ENCODE data around the gene ELL. TPM values are rescaled to one million over a fixed set of nuclear protein-coding genes. Genes with fewer than 3 reads are reported as not detected.

Gene ELL
- total RNA-seq, 1 experiment from 2014 or later = 21.0 TPM

- Histone ChIP-seq H3K27ac (ENCODE audit: low read length) (no peak overlapping the region), H3K9ac (ENCODE audit: low read length) (no peak overlapping the region), H3K9me3 (ENCODE audit: low read length) (no peaks in the 10 kb centered on the region), H3F3A (ENCODE audit: low read length, unreplicated experiment) (no peaks in the 10 kb centered on the region), H3K9me2 (replicated peaks; ENCODE audit: low read length) (no peaks in the 10 kb centered on the region), H2AFZ (ENCODE audit: low read length) (no peak overlapping the region), H3K4me2 (ENCODE audit: low read length) (no peak overlapping the region), H3K4me3 (ENCODE audit: low read length) (no peak overlapping the region), H3K27me3 (ENCODE audit: low read length) (no peaks in the 10 kb centered on the region), H3K4me1 (ENCODE audit: insufficient read depth, low read length) (no peaks in the 10 kb centered on the region), H3K36me3 (ENCODE audit: low read depth, low read length) (no peaks in the 10 kb centered on the region), H3K79me2 (ENCODE audit: low read length) (no peaks in the 10 kb centered on the region), H4K20me1 (ENCODE audit: low read length) (no peaks in the 10 kb centered on the region)
- TF ChIP-seq EZH2 (IDR thresholded peaks at IDR 0.05; ENCODE audit: low read length, unreplicated experiment) = no peak
- TF ChIP-seq EZH2phosphoT487 (IDR thresholded peaks at IDR 0.05; ENCODE audit: borderline replicate concordance, low read length) = no peak
- no peak for TF ChIP-seq CTCF (conservative IDR thresholded peaks at IDR 0.05; ENCODE audit: low read depth, low read length)
- ChIA-PET POLR2A (ENCODE audit: unreplicated experiment) (no interaction called here), CTCF (no interaction called here)
- ATAC-seq (no peak), DNase-seq (no peak)
- intact Hi-C loops (cut with micrococcal nuclease) = no loop called here
- BruUV-seq (replicated peaks) = no TSS peak
Observed at GRCh38 chr19:18393836-18394235, 128.0 kb downstream of the ELL start.

GRCh38 chr19:18392926-18393325, 128.9 kb downstream of the ELL start:
- intact Hi-C loops (cut with micrococcal nuclease) = no loop called here
- Histone ChIP-seq H3K4me3 (ENCODE audit: low read length) (no peak overlapping the region), H3K27ac (ENCODE audit: low read length) (no peak overlapping the region), H3K27me3 (ENCODE audit: low read length) (no peaks in the 10 kb centered on the region), H3K4me1 (ENCODE audit: insufficient read depth, low read length) (no peaks in the 10 kb centered on the region), H4K20me1 (ENCODE audit: low read length) (no peaks in the 10 kb centered on the region), H3K9me3 (ENCODE audit: low read length) (no peaks in the 10 kb centered on the region), H3K9me2 (replicated peaks; ENCODE audit: low read length) (no peaks in the 10 kb centered on the region), H3K79me2 (ENCODE audit: low read length) (no peaks in the 10 kb centered on the region), H3K9ac (ENCODE audit: low read length) (no peak overlapping the region), H3K4me2 (ENCODE audit: low read length) (no peak overlapping the region), H3K36me3 (ENCODE audit: low read depth, low read length) (no peaks in the 10 kb centered on the region), H3F3A (ENCODE audit: low read length, unreplicated experiment) (no peaks in the 10 kb centered on the region), H2AFZ (ENCODE audit: low read length) (no peak overlapping the region)
- POLR2A ChIA-PET (ENCODE audit: unreplicated experiment) = interaction anchor here (0.7 kb wide), 1 partner anchor 111 kb away, joined by 6 read pairs; the partner anchor contains the start of gene JUND
- no TSS peak for BruUV-seq (replicated peaks)
- no peak for TF ChIP-seq EZH2phosphoT487 (IDR thresholded peaks at IDR 0.05; ENCODE audit: borderline replicate concordance, low read length)
- TF ChIP-seq CTCF (conservative IDR thresholded peaks at IDR 0.05; ENCODE audit: low read depth, low read length) = no peak
- ATAC-seq (no peak), DNase-seq (no peak)
- CTCF ChIA-PET = interaction anchor here (1.0 kb wide), 1 partner anchor 113 kb away, joined by 3 read pairs; no protein-coding TSS in a partner anchor

Other genes with a start within 250 kb of the ELL start
- 0.33 and 0.69 TPM in 2 replicates for gene IQCN, start 247.6 kb downstream of the ELL start, total RNA-seq (2014; rRNA removed)
- 151 and 157 TPM in 2 replicates for gene JUND, start 240.4 kb downstream of the ELL start, total RNA-seq (2014; rRNA removed)
- 713 and 856 TPM in 2 replicates for gene LSM4, start 199.0 kb downstream of the ELL start, total RNA-seq (2014; rRNA removed)
- gene PGPEP1, start 181.5 kb downstream of the ELL start, total RNA-seq (2014; rRNA removed) = 9.6 and 11.4 TPM in 2 replicates
- 84.3 and 105 TPM in 2 replicates for gene GDF15, start 135.9 kb downstream of the ELL start, total RNA-seq (2014; rRNA removed)
- gene LRRC25, start 124.4 kb downstream of the ELL start, total RNA-seq (2014; rRNA removed) = not detected in 2 replicates
- 97.5 and 99.9 TPM in 2 replicates for gene SSBP4, start 102.7 kb downstream of the ELL start, total RNA-seq (2014; rRNA removed)
- 19.4 TPM in 2 replicates for gene ISYNA1, start 83.9 kb downstream of the ELL start, total RNA-seq (2014; rRNA removed)
- 243 and 278 TPM in 2 replicates for gene FKBP8, start 21.5 kb upstream of the ELL start, total RNA-seq (2014; rRNA removed)
- 137 and 162 TPM in 2 replicates for gene KXD1, start 35.8 kb upstream of the ELL start, total RNA-seq (2014; rRNA removed)
- gene UBA52, start 49.8 kb upstream of the ELL start, total RNA-seq (2014; rRNA removed) = 871 and 1,108 TPM in 2 replicates
- 121 and 207 TPM in 2 replicates for gene REX1BD, start 66.7 kb upstream of the ELL start, total RNA-seq (2014; rRNA removed)
- 0.23 and 2.6 TPM in 2 replicates for gene CRLF1, start 84.7 kb upstream of the ELL start, total RNA-seq (2014; rRNA removed)
- 0.17 and 0.44 TPM in 2 replicates for gene TMEM59L, start 90.8 kb upstream of the ELL start, total RNA-seq (2014; rRNA removed)
- 8.4 and 12.7 TPM in 2 replicates for gene KLHL26, start 115.0 kb upstream of the ELL start, total RNA-seq (2014; rRNA removed)
- 6.7 and 8.5 TPM in 2 replicates for gene CRTC1, start 161.6 kb upstream of the ELL start, total RNA-seq (2014; rRNA removed)

All from PC-3 (cell line).